GM12892 (cell line): ENCODE data around the gene GSPT1.
"Not testable (repeated sequence)": the region's sequence is repeated elsewhere in the genome, so short reads cannot be mapped to it uniquely, and the experiment has no call there.

ENCODE experiments used
- POLR2A ChIP-seq: IDR thresholded peaks from 2 replicates; pipeline ENCODE4 v1.6.1; 2011; ENCODE audit warnings: low read depth, low read length, control low read depth
- POLR2AphosphoS5 ChIP-seq: IDR thresholded peaks from 2 replicates; pipeline ENCODE4 v1.6.1; 2011; ENCODE audit warnings: low read depth, low read length, control low read depth
- TAF1 ChIP-seq: IDR thresholded peaks from 2 replicates; pipeline ENCODE4 v1.6.1; 2011; ENCODE audit warnings: low read depth, mild to moderate bottlenecking, control low read depth, low read length, borderline replicate concordance

DNA sequence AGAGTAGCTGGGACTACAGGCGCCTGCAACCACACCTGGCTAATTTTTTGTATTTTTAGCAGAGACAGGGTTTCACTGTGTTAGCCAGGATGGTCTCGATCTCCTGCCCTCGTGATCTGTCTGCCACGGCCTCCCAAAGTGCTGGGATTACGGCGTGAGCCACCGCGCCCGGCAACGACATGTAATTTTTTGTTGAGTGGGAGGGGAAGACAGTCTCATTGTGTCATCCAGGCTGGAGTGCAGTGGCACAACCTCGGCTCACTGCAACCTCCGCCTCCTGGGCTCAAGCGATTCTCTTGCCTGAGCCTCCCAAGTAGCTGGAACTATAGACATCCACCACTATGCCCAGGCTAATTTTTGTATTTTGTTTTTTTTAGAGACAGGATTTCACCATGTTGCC, 96.8 kb downstream of the GSPT1 start:
- not testable (repeated sequence) for TF ChIP-seq TAF1, POLR2A, POLR2AphosphoS5
